IMR-90 (cell line): Measurements from ENCODE around the gene AHNAK2. TPM values are rescaled to one million over a fixed set of nuclear protein-coding genes. Genes with fewer than 3 reads are reported as not detected.
A peak's percentile ranks its signal among the peaks of the same experiment; 100 is the strongest.

Source experiments
- ATAC-seq: fragments of 200-7000 bp; cut with Tn5 transposase; 2 replicates; pipeline ENCODE4 v1.9.1; 2020; ENCODE audit warnings: low read depth, mild to moderate bottlenecking, moderate library complexity
- BruUV-seq: library from RNA; stranded (reverse); fragments of 400-500 nt; replicated peaks from 2 replicates; lab custom pipeline; 2021; lab: Mats Ljungman, UMichigan
- CTCF ChIA-PET: fragments of 300-600 bp; formaldehyde crosslinking; extraction: SDS; loops from one replicate; lab custom pipeline; 2021; ENCODE audit warnings: antibody characterized with exemption; lab: Yijun Ruan, JAX
- POLR2A ChIA-PET: fragments of 300-600 bp; sonication (Branson Sonifier 250); formaldehyde crosslinking; loops from one replicate; lab custom pipeline; 2022; ENCODE audit warnings: antibody characterized with exemption; ENCODE audit not compliant: unreplicated experiment; lab: Charles Lee
- DNase-seq: peaks from one replicate; pipeline ENCODE4 v3.0.0; 2013
- H2AFZ ChIP-seq: replicated peaks from 2 replicates; pipeline ENCODE3; 2013; ENCODE audit warnings: low read length, mild to moderate bottlenecking; ENCODE audit not compliant: poor library complexity
- H2AK5ac ChIP-seq: 2 replicates; pipeline ENCODE4 v1.6.1; 2013; ENCODE audit warnings: low read depth, low read length, inconsistent platforms
- H2AK9ac ChIP-seq: replicated peaks from 2 replicates; pipeline ENCODE3; 2013; ENCODE audit warnings: mild to moderate bottlenecking, low read depth, low read length, moderate library complexity; ENCODE audit not compliant: poor library complexity
- H2BK120ac ChIP-seq: 2 replicates; pipeline ENCODE4 v1.6.1; 2013; ENCODE audit warnings: low read depth, low read length, inconsistent platforms
- H2BK15ac ChIP-seq: 3 replicates; pipeline ENCODE4 v1.6.1; 2013; ENCODE audit warnings: low read depth, low read length, inconsistent platforms
- H2BK20ac ChIP-seq: 2 replicates; pipeline ENCODE4 v1.6.1; 2013; ENCODE audit warnings: low read depth, mild to moderate bottlenecking, inconsistent platforms, low read length, moderate library complexity
- H2BK5ac ChIP-seq: 2 replicates; pipeline ENCODE4 v1.6.1; 2013; ENCODE audit warnings: mild to moderate bottlenecking, low read depth, low read length, inconsistent platforms; ENCODE audit not compliant: poor library complexity, severe bottlenecking
- H3K14ac ChIP-seq: replicated peaks from 2 replicates; pipeline ENCODE4 v1.6.1; 2013; ENCODE audit warnings: low read depth, low read length, inconsistent platforms
- H3K18ac ChIP-seq: 2 replicates; pipeline ENCODE4 v1.6.1; 2013; ENCODE audit warnings: low read depth, low read length, control low read depth
- H3K23ac ChIP-seq: 2 replicates; pipeline ENCODE4 v1.6.1; 2013; ENCODE audit warnings: low read depth, low read length, inconsistent platforms
- H3K27ac ChIP-seq: 2 replicates; pipeline ENCODE4 v1.5.1; 2013; ENCODE audit warnings: mild to moderate bottlenecking, control low read depth, low read length; ENCODE audit not compliant: insufficient read depth
- H3K27me3 ChIP-seq: 2 replicates; pipeline ENCODE4 v1.6.1; 2013; ENCODE audit warnings: low read length; ENCODE audit not compliant: control insufficient read depth, insufficient read depth
- H3K36me3 ChIP-seq: 2 replicates; pipeline ENCODE4 v1.6.1; 2013; ENCODE audit warnings: low read length, mixed read lengths; ENCODE audit not compliant: control insufficient read depth, insufficient read depth
- H3K4ac ChIP-seq: 2 replicates; pipeline ENCODE4 v1.6.1; 2013; ENCODE audit warnings: low read depth, low read length, inconsistent platforms
- H3K4me1 ChIP-seq: 2 replicates; pipeline ENCODE4 v1.6.1; 2013; ENCODE audit warnings: low read length, mixed read lengths; ENCODE audit not compliant: control insufficient read depth, insufficient read depth
- H3K4me2 ChIP-seq: 2 replicates; pipeline ENCODE4 v1.6.1; 2013; ENCODE audit warnings: low read depth, mild to moderate bottlenecking, control low read depth, low read length, moderate library complexity
- H3K4me3 ChIP-seq: 2 replicates; pipeline ENCODE4 v1.5.1; 2013; ENCODE audit warnings: low read depth, mild to moderate bottlenecking, control low read depth, low read length, moderate library complexity; ENCODE audit not compliant: insufficient read depth
- H3K56ac ChIP-seq: 2 replicates; pipeline ENCODE4 v1.6.1; 2013; ENCODE audit warnings: low read length, inconsistent platforms; ENCODE audit not compliant: insufficient read depth; ENCODE audit errors: extremely low read depth
- H3K79me1 ChIP-seq, 2 experiments: 2 replicates each; pipeline ENCODE4 v1.6.1; 2013; ENCODE audit warnings: low read length in 2 of 2, inconsistent platforms in 1 of 2, low read depth in 1 of 2
- H3K9ac ChIP-seq: 2 replicates; pipeline ENCODE4 v1.6.1; 2013; ENCODE audit warnings: low read depth, low read length, control low read depth
- H3K9me1 ChIP-seq: 2 replicates; pipeline ENCODE4 v1.6.1; 2013; ENCODE audit warnings: low read length, inconsistent platforms; ENCODE audit not compliant: insufficient read depth
- H3K9me3 ChIP-seq: 2 replicates; pipeline ENCODE4 v1.6.1; 2013; ENCODE audit warnings: low read length; ENCODE audit not compliant: control insufficient read depth, insufficient read depth
- H4K20me1 ChIP-seq: 2 replicates; pipeline ENCODE4 v1.6.1; 2013; ENCODE audit warnings: low read length, inconsistent platforms; ENCODE audit not compliant: insufficient read depth
- H4K5ac ChIP-seq: 2 replicates; pipeline ENCODE4 v1.6.1; 2013; ENCODE audit warnings: mild to moderate bottlenecking, low read depth, low read length, control low read depth
- H4K8ac ChIP-seq, 2 experiments: 2 replicates each; pipeline ENCODE4 v1.6.1; 2013; ENCODE audit warnings: low read depth in 2 of 2, low read length in 2 of 2, control low read depth in 1 of 2, inconsistent platforms in 1 of 2
- H4K91ac ChIP-seq: 2 replicates; pipeline ENCODE4 v1.6.1; 2013; ENCODE audit warnings: low read depth, low read length, inconsistent platforms; ENCODE audit not compliant: insufficient read depth
- BHLHE40 ChIP-seq: fragments of 150-350 bp; IDR thresholded peaks from 2 replicates; pipeline ENCODE4 v1.6.1; 2016; ENCODE audit warnings: mild to moderate bottlenecking, low read depth, low read length
- CEBPB ChIP-seq: IDR thresholded peaks from 2 replicates; pipeline ENCODE4 v1.6.1; 2012; ENCODE audit warnings: low read depth, low read length, improper control_type of control experiment
- CHD1 ChIP-seq: IDR thresholded peaks from 2 replicates; pipeline ENCODE4 v1.6.1; 2012; ENCODE audit warnings: low read depth, low read length, improper control_type of control experiment
- FOS ChIP-seq: fragments of 150-350 bp; IDR thresholded peaks from 2 replicates; pipeline ENCODE4 v1.6.1; 2016; ENCODE audit warnings: low read depth, low read length
- MAFK ChIP-seq: IDR thresholded peaks from 2 replicates; pipeline ENCODE4 v1.6.1; 2012; ENCODE audit warnings: low read depth, low read length, improper control_type of control experiment
- MAZ ChIP-seq: IDR thresholded peaks from 2 replicates; pipeline ENCODE4 v1.6.1; 2012; ENCODE audit warnings: low read depth, mild to moderate bottlenecking, low read length, improper control_type of control experiment, moderate library complexity, borderline replicate concordance
- MXI1 ChIP-seq: IDR thresholded peaks from 2 replicates; pipeline ENCODE4 v1.6.1; 2012; ENCODE audit warnings: low read depth, mild to moderate bottlenecking, low read length, moderate library complexity, borderline replicate concordance
- NFE2L2 ChIP-seq: fragments of 150-350 bp; IDR thresholded peaks from 2 replicates; pipeline ENCODE4 v1.6.1; 2016; ENCODE audit warnings: low read depth, mild to moderate bottlenecking, low read length
- POLR2A ChIP-seq: IDR thresholded peaks from 2 replicates; pipeline ENCODE4 v1.6.1; 2012; ENCODE audit warnings: mild to moderate bottlenecking, low read depth, low read length
- RAD21 ChIP-seq: IDR thresholded peaks from 2 replicates; pipeline ENCODE4 v1.6.1; 2012; ENCODE audit warnings: low read length, improper control_type of control experiment
- RFX5 ChIP-seq: IDR thresholded peaks from 2 replicates; pipeline ENCODE4 v1.8.0; 2012; ENCODE audit warnings: low read depth, mild to moderate bottlenecking, low read length, moderate library complexity
- WGBS, 2 experiments: methylation state at CpG; one replicate each; pipeline versions ENCODE4 v1.1.5 to v1.1.7; 2013; ENCODE audit warnings: missing lambda C conversion rate in 2 of 2; ENCODE audit not compliant: insufficient read length in 1 of 2; ENCODE audit errors: extremely low coverage in 2 of 2; 5-methylcytosine and 5-hydroxymethylcytosine counted together
- dilution Hi-C: fragments of 300-500 bp; cut with HindIII; formaldehyde crosslinking; loops from one replicate; pipeline ENCODE4 v1.14.3; 2018; ENCODE audit warnings: low sequenced_read_pairs; ENCODE audit not compliant: unreplicated experiment
- in situ Hi-C: fragments of 300-500 bp; cut with MboI; formaldehyde crosslinking; loops from 3 replicates; pipeline ENCODE4 v1.14.3; 2019; ENCODE audit warnings: low sequenced_read_pairs, inconsistent platforms, mixed read lengths
- intact Hi-C: fragments of 100-400 bp; cut with micrococcal nuclease; formaldehyde crosslinking; loops from 2 replicates; pipeline ENCODE4 v1.10.0; 2022
- polyA plus RNA-seq, 3 experiments: library from polyadenylated mRNA; depleted of rRNA; stranded (reverse); fragments of >200 nt; gene quantifications; 2 replicates each; pipeline ENCODE4 v1.2.3, GENCODE V29; 2012; ENCODE audit warnings: low replicate concordance in 1 of 3
- total RNA-seq: library from RNA; depleted of rRNA; stranded (reverse); fragments of >200 nt; gene quantifications from 2 replicates; pipeline ENCODE4 v1.2.3, GENCODE V29; 2012
- TF ChIP-seq, protein P1 (sequence below): fragments of 150-350 bp; IDR thresholded peaks from 2 replicates; pipeline ENCODE4 v1.6.1; 2016; ENCODE audit warnings: low read depth, mild to moderate bottlenecking, low read length, moderate library complexity, borderline replicate concordance
- TF ChIP-seq, protein P2 (sequence below): conservative IDR thresholded peaks from 2 replicates; pipeline ENCODE4 v1.5.1; 2012; ENCODE audit warnings: mild to moderate bottlenecking, low read depth, low read length, improper control_type of control experiment
- TF ChIP-seq, protein P3 (sequence below): fragments of 150-350 bp; IDR thresholded peaks from 2 replicates; pipeline ENCODE4 v1.6.1; 2017; ENCODE audit warnings: mild to moderate bottlenecking, antibody characterized with exemption, low read length, low read depth

Gene AHNAK2
- total and polyA plus RNA-seq, 2 of the 4 experiments (the other 2 are of a cell fraction) = 2.6 to 7.9 TPM

DNA sequence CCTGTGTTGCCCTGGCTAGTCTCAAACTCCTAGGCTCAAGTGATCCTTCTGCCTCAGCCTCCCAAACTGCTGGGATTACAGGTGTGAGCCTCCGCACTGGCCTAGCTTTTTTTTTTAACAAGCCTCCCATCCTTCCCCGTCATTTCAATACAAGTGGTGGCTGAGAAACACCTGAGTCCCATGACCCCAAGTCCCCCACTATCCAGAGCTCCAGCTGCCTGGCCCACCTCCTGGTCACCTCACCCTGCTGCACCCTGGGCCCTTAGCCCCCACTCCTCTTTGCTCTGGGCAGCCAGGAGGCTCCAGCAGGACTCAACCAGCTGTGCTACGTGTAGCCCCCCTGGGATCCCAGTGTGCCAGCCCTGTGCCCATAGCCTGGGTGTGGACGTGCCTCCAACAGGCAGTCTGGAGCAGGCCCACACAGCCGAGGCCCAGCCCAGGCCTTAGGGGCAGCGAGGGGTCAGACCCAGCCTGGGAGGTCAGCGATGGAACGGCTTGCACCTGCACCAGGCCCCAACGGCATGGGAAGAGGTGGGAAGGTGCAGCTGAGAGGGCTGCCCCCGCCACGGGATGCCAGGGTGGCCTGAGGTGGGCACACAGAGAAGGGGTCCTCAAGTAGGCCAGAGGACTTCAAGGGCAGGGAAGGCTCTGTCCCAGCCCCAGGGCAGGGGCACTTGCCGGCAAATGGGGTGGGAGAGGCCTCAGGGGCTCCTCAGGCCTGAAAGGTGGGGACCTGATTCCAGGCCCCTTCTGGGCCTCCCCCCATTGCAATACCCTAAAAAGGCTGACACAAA lies 6.5 kb downstream of the AHNAK2 start:
- Histone ChIP-seq H3K4me2 (no peak overlapping the region), H4K5ac (no peak overlapping the region), H4K91ac (peak overlapping the region; percentile 21; the same call in 1 of the 2 replicates), H2BK20ac (peak overlapping the region; percentile 73), H3K27me3 (no peaks in the 10 kb centered on the region), H3K4me3 (no peak overlapping the region), H3K9me1 (peaks cover 11% of the 10 kb centered on the region), H3K36me3 (no peaks in the 10 kb centered on the region), H3K18ac (no peak overlapping the region), H3K4ac (peak overlapping the region; percentile 93), H2AFZ (no peak overlapping the region), H3K56ac (no peak overlapping the region), H3K9me3 (no peaks in the 10 kb centered on the region), H2AK5ac (peak overlapping the region; percentile 87), H2AK9ac (peak overlapping the region; percentile 11), H3K4me1 (peaks cover 44% of the 10 kb centered on the region), H3K79me1 (peaks cover 0 to 33% of the 10 kb centered on the region in 2 experiments; a peak in 1 of 4 replicates), H3K23ac (0 out of 2 replicates have a peak overlapping the region, but pooled peaks have one; percentile 2), H4K20me1 (0 out of 2 replicates have a peak, but pooled peaks cover 3% of the 10 kb centered on the region), H2BK5ac (peak overlapping the region; percentile 6), H2BK15ac (peak overlapping the region; percentile 45; the same call in 1 of the 3 replicates), H3K14ac (no peak overlapping the region), H4K8ac (no peak overlapping the region), H3K9ac (no peak overlapping the region), H2BK120ac (peak overlapping the region; percentile 88), H3K27ac (no peak overlapping the region)
- intact Hi-C loops (loop anchor here (5.0 kb wide), 1 partner anchor 39 kb away; no protein-coding TSS in a partner anchor), in situ Hi-C loops (loop anchor here (5.0 kb wide), 2 partner anchors 34 to 76 kb away; no protein-coding TSS in a partner anchor), dilution Hi-C loops (no loop called here)
- CTCF ChIA-PET = no interaction called here
- POLR2A ChIA-PET = no interaction called here
- ATAC-seq (no peak), DNase-seq (no peak)
- WGBS, 2 experiments = 100% methylated on average over 4 of the region's 12 CpGs; no CpG with 5 or more reads in 1 of the 2 experiments
- no TSS peak for BruUV-seq
- TF ChIP-seq RFX5 (no peak), NFE2L2 (no peak), RAD21 (no peak), BHLHE40 (no peak), MXI1 (no peak), MAFK (no peak), CEBPB (no peak), CHD1 (no peak), FOS (no peak), POLR2A (no peak), MAZ (no peak)
- TF ChIP-seq, protein P1, sequence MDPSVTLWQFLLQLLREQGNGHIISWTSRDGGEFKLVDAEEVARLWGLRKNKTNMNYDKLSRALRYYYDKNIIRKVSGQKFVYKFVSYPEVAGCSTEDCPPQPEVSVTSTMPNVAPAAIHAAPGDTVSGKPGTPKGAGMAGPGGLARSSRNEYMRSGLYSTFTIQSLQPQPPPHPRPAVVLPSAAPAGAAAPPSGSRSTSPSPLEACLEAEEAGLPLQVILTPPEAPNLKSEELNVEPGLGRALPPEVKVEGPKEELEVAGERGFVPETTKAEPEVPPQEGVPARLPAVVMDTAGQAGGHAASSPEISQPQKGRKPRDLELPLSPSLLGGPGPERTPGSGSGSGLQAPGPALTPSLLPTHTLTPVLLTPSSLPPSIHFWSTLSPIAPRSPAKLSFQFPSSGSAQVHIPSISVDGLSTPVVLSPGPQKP = no peak
- TF ChIP-seq, protein P2, sequence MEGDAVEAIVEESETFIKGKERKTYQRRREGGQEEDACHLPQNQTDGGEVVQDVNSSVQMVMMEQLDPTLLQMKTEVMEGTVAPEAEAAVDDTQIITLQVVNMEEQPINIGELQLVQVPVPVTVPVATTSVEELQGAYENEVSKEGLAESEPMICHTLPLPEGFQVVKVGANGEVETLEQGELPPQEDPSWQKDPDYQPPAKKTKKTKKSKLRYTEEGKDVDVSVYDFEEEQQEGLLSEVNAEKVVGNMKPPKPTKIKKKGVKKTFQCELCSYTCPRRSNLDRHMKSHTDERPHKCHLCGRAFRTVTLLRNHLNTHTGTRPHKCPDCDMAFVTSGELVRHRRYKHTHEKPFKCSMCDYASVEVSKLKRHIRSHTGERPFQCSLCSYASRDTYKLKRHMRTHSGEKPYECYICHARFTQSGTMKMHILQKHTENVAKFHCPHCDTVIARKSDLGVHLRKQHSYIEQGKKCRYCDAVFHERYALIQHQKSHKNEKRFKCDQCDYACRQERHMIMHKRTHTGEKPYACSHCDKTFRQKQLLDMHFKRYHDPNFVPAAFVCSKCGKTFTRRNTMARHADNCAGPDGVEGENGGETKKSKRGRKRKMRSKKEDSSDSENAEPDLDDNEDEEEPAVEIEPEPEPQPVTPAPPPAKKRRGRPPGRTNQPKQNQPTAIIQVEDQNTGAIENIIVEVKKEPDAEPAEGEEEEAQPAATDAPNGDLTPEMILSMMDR = no peak
- TF ChIP-seq, protein P3, sequence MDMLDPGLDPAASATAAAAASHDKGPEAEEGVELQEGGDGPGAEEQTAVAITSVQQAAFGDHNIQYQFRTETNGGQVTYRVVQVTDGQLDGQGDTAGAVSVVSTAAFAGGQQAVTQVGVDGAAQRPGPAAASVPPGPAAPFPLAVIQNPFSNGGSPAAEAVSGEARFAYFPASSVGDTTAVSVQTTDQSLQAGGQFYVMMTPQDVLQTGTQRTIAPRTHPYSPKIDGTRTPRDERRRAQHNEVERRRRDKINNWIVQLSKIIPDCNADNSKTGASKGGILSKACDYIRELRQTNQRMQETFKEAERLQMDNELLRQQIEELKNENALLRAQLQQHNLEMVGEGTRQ = no peak
